Vagina (tissue), 2 donors: ENCODE measurements around the gene BTK. TPM values are rescaled to one million over a fixed set of nuclear protein-coding genes. Genes with fewer than 3 reads are reported as not detected.

Source experiments
- DNase-seq, 2 donors: peaks; one replicate each; pipeline ENCODE4 v3.0.0-alpha.2; 2017; ENCODE audit errors: extremely low spot score in 2 of 2
- H3K27ac ChIP-seq: fragments of 200-600 bp; sonication (generic); one replicate; pipeline ENCODE4 v1.5.1; 2019
- H3K27me3 ChIP-seq: fragments of 200-600 bp; sonication (generic); one replicate; pipeline ENCODE4 v1.5.1; 2019
- H3K36me3 ChIP-seq, 2 donors: fragments of 200-600 bp; sonication (generic); one replicate each; pipeline ENCODE4 v1.5.1; 2017 to 2019
- H3K4me1 ChIP-seq: fragments of 200-600 bp; sonication (generic); one replicate; pipeline ENCODE4 v1.5.1; 2019
- H3K4me3 ChIP-seq, 2 donors: fragments of 200-600 bp; sonication (generic); 1 replicate in 1 of 2; 2 replicates in 1 of 2; pipeline ENCODE4 v1.5.1; 2016 to 2019
- H3K9me3 ChIP-seq: fragments of 200-600 bp; sonication (generic); one replicate; pipeline ENCODE4 v1.5.1; 2019
- CTCF ChIP-seq, 3 experiments: fragments of 450-650 bp in 2 of 3; fragments of 200-600 bp in 1 of 3; sonication (generic) in 1 of 3; IDR thresholded peaks; one replicate each; pipeline ENCODE4 v1.5.1; 2017 to 2019; ENCODE audit warnings: antibody characterized with exemption in 3 of 3, mild to moderate bottlenecking in 2 of 3, moderate library complexity in 2 of 3
- POLR2A ChIP-seq, 2 donors: fragments of 450-650 bp; IDR thresholded peaks; one replicate each; pipeline ENCODE4 v1.6.1; 2017; ENCODE audit warnings: antibody characterized with exemption in 2 of 2, mild to moderate bottlenecking in 2 of 2, moderate library complexity in 2 of 2
- POLR2AphosphoS5 ChIP-seq, 2 donors: sonication (generic); formaldehyde crosslinking; IDR thresholded peaks; one replicate each; pipeline ENCODE4 v1.9.0; 2017; ENCODE audit warnings: antibody characterized with exemption in 2 of 2, mild to moderate bottlenecking in 2 of 2, low read depth in 1 of 2; ENCODE audit not compliant: insufficient read depth in 1 of 2
- intact Hi-C: fragments of 100-400 bp; cut with DNase I; formaldehyde crosslinking; loops from one replicate; pipeline ENCODE4 v1.15.1; 2023
- total RNA-seq: library from RNA; depleted of rRNA; stranded (reverse); fragments of >200 nt; gene quantifications from one replicate; pipeline ENCODE4 v1.2.3, GENCODE V29; 2016

The BTK gene
- total RNA-seq, 1 donor from 2014 or later = 4.4 TPM

GRCh38 chrX:101370888-101371504, 15.0 kb downstream of the BTK start:
- TF ChIP-seq POLR2A (IDR thresholded peaks at IDR 0.05) (no peak), CTCF (IDR thresholded peaks at IDR 0.05) (no peak), POLR2AphosphoS5 (IDR thresholded peaks at IDR 0.05; ENCODE audit: insufficient read depth in 1 of 2, low read depth in 1 of 2) (no peak)
- no peaks in the 10 kb centered on the region for H3K36me3 ChIP-seq
- H3K9me3 ChIP-seq = no peaks in the 10 kb centered on the region
- no peaks in the 10 kb centered on the region for H3K4me1 ChIP-seq
- no peaks in the 10 kb centered on the region for H3K27me3 ChIP-seq
- no peak overlapping the region for H3K4me3 ChIP-seq
- intact Hi-C loops = no loop called here
- no peak overlapping the region for H3K27ac ChIP-seq
- DNase-seq = no peak

GRCh38 chrX:101369687-101370086, 16.3 kb downstream of the BTK start:
- intact Hi-C loops = no loop called here
- no peak for DNase-seq

GRCh38 chrX:101368800-101369199, 17.2 kb downstream of the BTK start:
- Histone ChIP-seq H3K9me3 (no peaks in the 10 kb centered on the region), H3K27me3 (no peaks in the 10 kb centered on the region), H3K36me3 (no peaks in the 10 kb centered on the region), H3K4me3 (no peak overlapping the region), H3K27ac (no peak overlapping the region), H3K4me1 (no peaks in the 10 kb centered on the region)
- no peak for TF ChIP-seq POLR2AphosphoS5 (IDR thresholded peaks at IDR 0.05; ENCODE audit: insufficient read depth in 1 of 2, low read depth in 1 of 2)
- no peak for TF ChIP-seq CTCF (IDR thresholded peaks at IDR 0.05)
- TF ChIP-seq POLR2A (IDR thresholded peaks at IDR 0.05) = no peak
- intact Hi-C loops = no loop called here
- DNase-seq = no peak

More at GRCh38 chrX:101369687-101370086, 16.3 kb downstream of the BTK start:
- H3K27ac ChIP-seq = no peak overlapping the region
- H3K36me3 ChIP-seq = no peaks in the 10 kb centered on the region
- H3K27me3 ChIP-seq = no peaks in the 10 kb centered on the region
- TF ChIP-seq POLR2A (IDR thresholded peaks at IDR 0.05) (no peak), CTCF (IDR thresholded peaks at IDR 0.05) (no peak), POLR2AphosphoS5 (IDR thresholded peaks at IDR 0.05; ENCODE audit: insufficient read depth in 1 of 2, low read depth in 1 of 2) (no peak)
- no peaks in the 10 kb centered on the region for H3K4me1 ChIP-seq
- H3K9me3 ChIP-seq = no peaks in the 10 kb centered on the region
- H3K4me3 ChIP-seq = no peak overlapping the region

GRCh38 chrX:101365301-101365795, 20.6 kb downstream of the BTK start:
- Histone ChIP-seq H3K4me1 (no peaks in the 10 kb centered on the region), H3K27me3 (no peaks in the 10 kb centered on the region), H3K27ac (no peak overlapping the region), H3K36me3 (no peaks in the 10 kb centered on the region), H3K4me3 (no peak overlapping the region), H3K9me3 (no peaks in the 10 kb centered on the region)
- no peak for DNase-seq
- intact Hi-C loops = no loop called here
- TF ChIP-seq POLR2AphosphoS5 (IDR thresholded peaks at IDR 0.05; ENCODE audit: insufficient read depth in 1 of 2, low read depth in 1 of 2) = no peak
- no peak for TF ChIP-seq POLR2A (IDR thresholded peaks at IDR 0.05)
- no peak for TF ChIP-seq CTCF (IDR thresholded peaks at IDR 0.05)

- no peak for DNase-seq
- Histone ChIP-seq H3K27ac (no peak overlapping the region), H3K27me3 (no peaks in the 10 kb centered on the region), H3K9me3 (no peaks in the 10 kb centered on the region), H3K4me3 (no peak overlapping the region), H3K4me1 (no peaks in the 10 kb centered on the region), H3K36me3 (no peaks in the 10 kb centered on the region)
- intact Hi-C loops = no loop called here
- TF ChIP-seq POLR2AphosphoS5 (IDR thresholded peaks at IDR 0.05; ENCODE audit: insufficient read depth in 1 of 2, low read depth in 1 of 2) = no peak
- TF ChIP-seq POLR2A (IDR thresholded peaks at IDR 0.05) = no peak
- no peak for TF ChIP-seq CTCF (IDR thresholded peaks at IDR 0.05)
These were observed 23.2 kb downstream of the BTK start for GRCh38 chrX:101362757-101363156.
